GM18951 (cell line): ENCODE results near the gene CYFIP1.

Experiments used
- POLR2A ChIP-seq: IDR thresholded peaks from 4 replicates; pipeline ENCODE4 v1.6.1; 2011; ENCODE audit warnings: mild to moderate bottlenecking; ENCODE audit not compliant: insufficient read length, insufficient read depth; ENCODE audit errors: extremely low read depth
- in situ Hi-C: fragments of 300-500 bp; cut with MboI; formaldehyde crosslinking; loops from one replicate; pipeline ENCODE4 v1.12.0; 2022; ENCODE audit warnings: low sequenced_read_pairs, mixed read lengths, inconsistent platforms; ENCODE audit not compliant: unreplicated experiment

CYFIP1 gene

GRCh38 chr15:22951381-22952280 is 28.5 kb downstream of the CYFIP1 start:
- TF ChIP-seq POLR2A = no peak
- in situ Hi-C loops = no loop called here

- in situ Hi-C loops = no loop called here
- no peak for TF ChIP-seq POLR2A
Measured at GRCh38 chr15:22951031-22951380, 29.2 kb downstream of the CYFIP1 start.

- in situ Hi-C loops = no loop called here
- TF ChIP-seq POLR2A = no peak
Measured at GRCh38 chr15:22950256-22950990, 29.7 kb downstream of the CYFIP1 start.

GRCh38 chr15:22949074-22949547 is 31.1 kb downstream of the CYFIP1 start:
- no peak for TF ChIP-seq POLR2A
- in situ Hi-C loops = no loop called here

- TF ChIP-seq POLR2A = no peak
- in situ Hi-C loops = no loop called here
Measured at GRCh38 chr15:22948056-22948455, 32.1 kb downstream of the CYFIP1 start.

- in situ Hi-C loops = no loop called here
- no peak for TF ChIP-seq POLR2A
Measured at GRCh38 chr15:22947101-22948000, 32.8 kb downstream of the CYFIP1 start.

GRCh38 chr15:22945071-22945470 is 35.1 kb downstream of the CYFIP1 start:
- in situ Hi-C loops = no loop called here
- no peak for TF ChIP-seq POLR2A

- TF ChIP-seq POLR2A = no peak
Measured at GRCh38 chr15:22944651-22945050, 35.5 kb downstream of the CYFIP1 start.

GRCh38 chr15:22942877-22943276 is 37.3 kb downstream of the CYFIP1 start:
- in situ Hi-C loops = no loop called here
- no peak for TF ChIP-seq POLR2A

More at GRCh38 chr15:22944651-22945050, 35.5 kb downstream of the CYFIP1 start:
- in situ Hi-C loops = no loop called here

- in situ Hi-C loops = no loop called here
- TF ChIP-seq POLR2A = no peak
Measured at GRCh38 chr15:22942306-22942855, 37.8 kb downstream of the CYFIP1 start.

GRCh38 chr15:22941179-22941578 is 39.0 kb downstream of the CYFIP1 start:
- TF ChIP-seq POLR2A = no peak
- in situ Hi-C loops = no loop called here

- in situ Hi-C loops = no loop called here
- no peak for TF ChIP-seq POLR2A
Measured at GRCh38 chr15:22939652-22940061, 40.5 kb downstream of the CYFIP1 start.
